K562 (cell line): Measurements from ENCODE around the gene GALNT15.

Source experiments
- CEBPB ChIP-seq: fragments of 450-650 bp; IDR thresholded peaks from 2 replicates; pipeline ENCODE4 v1.6.1; 2016; ENCODE audit warnings: missing genetic modification characterization, missing compliant biosample characterization
- FOXA1 ChIP-seq: fragments of 450-650 bp; IDR thresholded peaks from 2 replicates; pipeline ENCODE4 v1.6.1; 2016; ENCODE audit warnings: mild to moderate bottlenecking, borderline replicate concordance

GRCh38 chr3:16242177-16242576, 67.7 kb downstream of the GALNT15 start:
- no peak for TF ChIP-seq FOXA1
- TF ChIP-seq CEBPB (tag), result no peak
